Measurements from ENCODE around the gene CNDP1.
"Not testable (repeated sequence)": the region's sequence is repeated elsewhere in the genome, so short reads cannot be mapped to it uniquely, and the experiment has no call there.

- TF ChIP-seq CTCF, POLR2A (IDR thresholded peaks at IDR 0.05): not testable (repeated sequence)
Observed at GRCh38 chr18:74565993-74566392, 31.7 kb downstream of the CNDP1 start.

Measured in body of pancreas (tissue), 4 donors.